SIG-M5 (cell line): ENCODE measurements around the gene SRRM3.
"Not testable (repeated sequence)": the region's sequence is repeated elsewhere in the genome, so short reads cannot be mapped to it uniquely, and the experiment has no call there.

Experiments used
- DNase-seq: peaks from one replicate; lab custom pipeline; 2025; lab: John Stamatoyannopoulos, UW

The SRRM3 gene, protein sequence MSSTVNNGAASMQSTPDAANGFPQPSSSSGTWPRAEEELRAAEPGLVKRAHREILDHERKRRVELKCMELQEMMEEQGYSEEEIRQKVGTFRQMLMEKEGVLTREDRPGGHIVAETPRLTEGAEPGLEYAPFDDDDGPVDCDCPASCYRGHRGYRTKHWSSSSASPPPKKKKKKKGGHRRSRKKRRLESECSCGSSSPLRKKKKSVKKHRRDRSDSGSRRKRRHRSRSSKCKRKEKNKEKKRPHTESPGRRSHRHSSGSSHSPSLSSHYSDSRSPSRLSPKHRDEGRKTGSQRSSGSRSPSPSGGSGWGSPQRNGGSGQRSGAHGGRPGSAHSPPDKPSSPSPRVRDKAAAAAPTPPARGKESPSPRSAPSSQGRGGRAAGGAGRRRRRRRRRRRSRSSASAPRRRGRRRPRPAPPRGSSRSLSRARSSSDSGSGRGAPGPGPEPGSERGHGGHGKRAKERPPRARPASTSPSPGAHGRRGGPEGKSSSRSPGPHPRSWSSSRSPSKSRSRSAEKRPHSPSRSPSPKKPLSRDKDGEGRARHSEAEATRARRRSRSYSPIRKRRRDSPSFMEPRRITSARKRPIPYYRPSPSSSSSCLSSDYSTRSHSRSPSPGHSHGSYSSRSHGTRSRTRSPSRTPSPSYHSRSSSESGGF

DNA sequence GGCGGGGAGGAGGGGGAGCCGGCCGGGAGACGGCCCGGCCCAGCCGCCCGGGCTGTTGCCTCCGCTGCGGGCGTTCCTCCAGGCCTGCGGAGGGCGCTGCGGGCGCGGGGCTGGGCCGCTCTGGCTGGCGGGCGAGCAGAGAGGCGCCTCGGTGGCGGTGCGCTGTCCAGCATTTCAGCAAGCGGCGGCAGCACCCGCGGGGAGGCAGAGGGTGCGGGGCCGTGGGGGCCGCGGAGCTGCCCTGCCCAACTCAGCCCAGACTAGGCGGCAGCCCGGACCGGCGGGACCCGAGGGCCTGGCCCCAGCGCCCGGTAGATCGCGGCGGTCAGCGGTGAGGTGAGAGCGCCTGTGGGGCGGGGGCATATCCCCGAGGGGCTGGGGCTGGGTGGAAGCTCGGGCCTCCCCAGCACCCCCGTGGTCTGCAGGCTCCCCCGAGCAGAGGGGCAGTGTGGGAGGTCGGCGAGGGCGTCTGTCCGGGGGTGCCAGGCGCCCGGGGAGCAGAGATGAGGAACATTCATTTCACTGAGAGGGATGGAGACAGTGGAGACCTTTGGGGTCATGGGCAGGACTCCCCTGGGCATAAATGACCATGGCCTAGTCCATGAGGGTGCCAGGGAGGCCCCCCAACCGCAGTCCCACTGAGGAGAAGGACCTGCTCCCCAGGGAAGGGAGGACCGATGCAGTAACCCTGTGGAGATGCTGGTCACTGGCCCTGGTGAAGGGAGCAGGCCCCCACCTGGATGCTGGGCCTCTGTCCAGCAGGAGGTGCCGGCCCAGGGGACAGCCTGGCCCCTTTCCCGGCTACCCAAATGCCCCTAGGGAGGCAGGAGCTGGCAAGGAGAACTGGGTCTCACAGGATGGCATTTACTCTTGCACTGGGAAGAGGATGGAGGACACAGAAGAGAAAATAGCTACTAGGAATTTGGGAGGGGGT lies at the start of gene SRRM3:
Gene SRRM3, plus strand, starts transcription at position 165 of the 934 bp plus-strand sequence. CDS start 33,171 bp downstream, outside the sequence.
- DNase-seq, result no peak

DNA sequence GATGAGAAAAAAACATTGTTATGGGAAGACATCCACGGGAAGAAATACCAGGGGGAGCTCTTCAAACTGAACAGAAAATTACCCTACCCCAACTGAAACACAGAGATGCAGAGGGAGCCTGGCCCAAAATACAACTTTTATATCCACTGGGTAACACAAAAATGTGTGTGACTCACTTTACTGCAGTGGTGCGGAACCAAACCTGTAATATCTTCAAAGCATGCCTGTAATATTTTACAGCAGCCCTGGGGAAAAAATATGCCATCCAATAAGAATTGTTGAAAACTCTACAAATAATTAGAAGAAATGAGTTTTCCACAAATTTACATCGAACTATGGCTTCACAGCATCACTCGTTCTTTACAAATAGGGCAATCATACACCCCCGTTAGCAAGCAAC lies 49.8 kb upstream of the SRRM3 start:
- DNase-seq, result no peak

DNA sequence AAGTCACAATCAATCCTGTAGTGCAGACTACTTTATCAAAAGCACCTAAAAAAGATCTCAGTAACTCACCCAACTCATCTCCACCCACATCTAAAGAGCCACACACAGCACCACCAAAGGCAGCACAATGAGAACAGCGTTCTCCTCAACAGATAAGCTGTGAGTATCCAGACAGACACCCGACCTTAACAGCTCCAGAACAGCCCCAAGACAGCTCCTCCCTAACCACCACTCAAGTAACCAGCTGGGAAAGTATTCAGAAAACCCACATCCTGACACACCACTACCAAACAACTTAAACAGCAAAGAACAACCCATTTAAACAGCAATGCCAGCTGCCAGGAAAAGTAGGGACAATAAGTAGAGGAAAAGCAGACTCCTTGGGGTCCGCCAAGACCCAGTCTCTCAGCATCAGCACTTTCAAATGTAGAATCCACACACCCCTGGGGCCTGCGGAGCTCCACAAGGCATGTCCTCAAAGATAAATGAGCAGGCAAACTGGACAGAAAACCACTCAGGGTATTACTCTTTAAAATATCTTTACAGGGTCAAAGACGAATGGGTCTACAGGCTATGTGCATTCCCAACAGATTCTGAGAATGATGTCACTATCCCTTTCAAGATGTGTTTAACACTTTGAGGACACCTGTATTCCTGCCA lies 48.0 kb upstream of the SRRM3 start:
- not testable (repeated sequence) for DNase-seq

DNA sequence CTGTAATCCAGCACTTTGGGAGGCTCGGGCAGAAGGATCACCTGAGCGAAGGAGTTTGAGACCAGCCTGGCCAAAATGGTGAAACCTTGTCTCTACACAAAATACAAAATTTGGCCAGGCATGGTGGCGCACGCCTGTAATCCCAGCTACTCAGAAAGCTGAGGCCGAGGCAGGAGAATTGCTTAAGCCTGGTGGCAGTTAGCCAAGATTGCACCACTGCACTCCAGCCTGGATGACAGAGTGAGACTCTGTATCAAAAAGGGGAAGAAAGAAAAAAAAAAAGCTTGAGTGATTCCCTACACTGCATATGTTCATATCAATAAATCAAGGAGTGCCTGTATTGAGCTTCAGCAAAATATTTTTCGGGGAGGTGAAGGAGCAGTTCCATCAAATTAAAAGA lies 45.8 kb upstream of the SRRM3 start:
- DNase-seq, result peak; percentile 7

DNA sequence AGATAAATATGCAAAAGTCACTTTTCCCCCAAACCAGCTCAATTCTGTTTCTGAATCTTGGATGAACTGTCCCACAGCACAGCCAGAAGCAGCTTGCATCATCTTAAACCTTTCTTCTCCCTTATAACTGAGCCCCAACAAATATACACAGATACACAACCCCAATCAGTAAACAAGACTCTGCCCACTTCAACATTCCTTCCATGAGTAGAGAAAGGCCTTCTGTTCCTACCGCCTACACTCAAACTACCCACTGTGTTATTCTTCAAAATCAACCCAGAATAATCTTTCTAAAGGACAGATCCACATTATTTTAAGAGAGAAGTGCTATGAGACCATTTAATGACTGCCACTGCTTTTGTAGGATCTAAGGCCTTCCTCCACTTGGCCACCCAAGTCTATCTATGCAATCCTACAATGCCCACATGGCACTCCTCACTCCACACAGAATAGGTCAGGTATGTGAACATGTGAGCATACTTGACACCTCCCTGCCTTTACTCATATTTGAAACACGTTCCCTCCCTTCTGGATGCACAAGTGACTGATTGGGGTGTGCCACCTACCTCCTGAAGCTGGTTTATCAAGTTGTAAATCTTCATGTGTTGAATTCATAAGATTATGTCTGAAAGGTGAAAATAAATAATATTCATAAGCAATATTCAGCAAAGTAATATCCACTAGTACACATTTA lies 44.6 kb upstream of the SRRM3 start:
- DNase-seq, result not testable (repeated sequence)

DNA sequence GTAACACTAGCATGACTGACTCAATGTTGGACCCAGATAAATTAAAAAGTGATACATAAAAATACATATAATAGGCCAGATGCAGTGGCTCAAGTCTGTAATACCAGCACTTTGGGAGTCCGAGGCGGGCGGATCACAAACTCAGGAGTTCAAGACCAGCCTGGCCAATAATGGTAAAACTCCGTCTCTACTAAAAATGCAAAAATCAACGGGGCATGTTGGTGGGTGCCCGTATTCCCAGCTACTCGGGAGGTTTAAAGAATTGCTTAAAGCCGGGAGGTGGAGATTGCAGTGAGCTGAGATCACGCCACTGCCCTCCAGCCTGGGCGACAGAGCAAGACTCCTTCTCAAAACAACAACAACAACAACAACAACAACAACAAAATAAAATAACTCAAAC lies 43.3 kb upstream of the SRRM3 start:
- not testable (repeated sequence) for DNase-seq

DNA sequence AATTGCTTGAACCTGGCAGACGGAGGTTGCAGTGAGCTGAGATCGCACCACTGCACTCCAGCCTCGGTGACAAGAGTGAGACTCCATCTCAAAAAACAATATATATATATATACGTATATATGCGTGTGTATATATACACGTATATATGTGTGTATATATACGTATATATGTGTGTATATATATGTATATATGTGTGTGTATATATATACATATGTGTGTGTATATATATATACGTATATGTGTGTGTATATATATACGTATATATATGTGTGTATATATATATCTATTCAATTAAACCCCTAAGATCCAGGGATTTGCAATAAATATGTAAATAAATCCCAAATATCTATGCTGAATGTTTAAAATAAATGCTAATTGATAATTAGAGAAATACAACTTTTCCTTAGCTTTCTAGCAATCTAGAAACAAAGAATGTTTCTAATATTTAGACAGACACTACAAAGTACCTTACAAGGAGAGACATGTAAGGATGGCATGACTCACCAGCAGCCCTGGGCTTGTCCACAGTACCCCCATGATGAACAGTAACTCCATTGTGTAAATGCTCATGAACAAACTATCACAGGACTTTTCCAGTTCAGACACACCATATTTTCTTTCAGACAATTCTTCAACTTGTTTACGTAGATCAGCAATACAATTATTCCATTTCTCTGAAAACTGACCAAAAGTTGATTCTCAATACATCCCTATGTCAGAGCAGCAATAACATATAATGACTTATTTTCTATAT lies 39.1 kb upstream of the SRRM3 start:
- not testable (repeated sequence) for DNase-seq

DNA sequence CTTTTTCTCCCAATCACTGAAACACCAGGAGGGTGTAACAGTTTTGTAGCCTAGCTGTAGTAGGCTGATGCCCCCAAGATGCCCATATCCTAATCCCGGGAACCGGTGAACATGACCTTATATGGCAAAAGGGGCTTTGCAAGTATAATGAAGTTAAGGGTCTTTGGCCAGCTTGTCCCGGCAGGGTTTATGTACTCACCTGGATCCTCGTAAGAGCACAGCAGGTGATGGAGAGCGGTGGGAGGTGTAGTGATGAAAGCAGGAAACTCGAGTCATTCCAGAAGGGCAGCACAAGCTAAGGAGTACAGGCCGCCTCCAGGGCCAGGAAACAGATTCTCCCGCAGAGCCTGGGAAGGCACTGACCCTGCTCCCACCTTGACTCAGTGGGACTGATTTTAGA lies 37.9 kb upstream of the SRRM3 start:
- DNase-seq, result not testable (repeated sequence)

DNA sequence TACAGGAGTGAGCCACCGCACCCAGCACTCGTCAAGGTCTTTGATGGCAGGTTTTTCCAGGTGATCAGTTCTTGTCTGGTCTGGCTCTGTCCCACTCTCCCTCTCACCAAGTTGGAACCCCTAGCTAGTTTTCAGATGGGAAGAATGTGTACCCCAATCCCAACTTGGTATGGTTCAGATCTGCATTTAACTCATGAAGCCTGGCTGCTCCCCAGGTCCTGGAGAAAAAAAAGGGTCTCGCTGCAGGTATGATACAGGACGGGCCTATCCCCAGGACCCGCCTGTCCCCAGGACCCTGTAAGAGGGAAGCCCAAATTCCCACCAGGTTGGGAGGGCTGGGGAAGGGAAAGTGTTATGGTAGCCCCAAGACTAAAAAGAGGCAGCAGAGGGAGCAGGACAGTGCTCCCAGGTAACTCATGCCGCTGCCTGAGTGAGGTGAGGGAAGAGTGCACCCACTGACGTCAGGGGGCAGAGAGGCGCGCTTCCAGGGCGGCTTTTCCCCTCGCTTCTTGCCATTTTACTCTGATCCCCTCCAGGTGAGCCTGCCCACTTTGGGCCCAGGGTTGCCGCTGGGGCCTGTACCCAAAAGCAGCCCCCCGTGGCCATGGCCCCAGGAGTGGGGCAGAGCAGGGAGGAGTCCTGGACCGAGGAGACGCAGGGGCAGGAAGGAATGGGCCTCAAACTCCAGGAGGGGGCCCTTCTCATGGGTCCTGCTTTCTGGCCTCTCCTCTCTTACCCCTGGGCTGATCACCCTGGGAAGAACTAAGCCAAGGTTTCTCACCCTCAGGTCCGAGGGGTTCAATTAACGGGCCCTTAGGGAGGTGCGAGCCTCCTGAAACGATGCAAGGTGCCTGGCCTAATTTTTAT lies 36.4 kb upstream of the SRRM3 start:
- no peak for DNase-seq

DNA sequence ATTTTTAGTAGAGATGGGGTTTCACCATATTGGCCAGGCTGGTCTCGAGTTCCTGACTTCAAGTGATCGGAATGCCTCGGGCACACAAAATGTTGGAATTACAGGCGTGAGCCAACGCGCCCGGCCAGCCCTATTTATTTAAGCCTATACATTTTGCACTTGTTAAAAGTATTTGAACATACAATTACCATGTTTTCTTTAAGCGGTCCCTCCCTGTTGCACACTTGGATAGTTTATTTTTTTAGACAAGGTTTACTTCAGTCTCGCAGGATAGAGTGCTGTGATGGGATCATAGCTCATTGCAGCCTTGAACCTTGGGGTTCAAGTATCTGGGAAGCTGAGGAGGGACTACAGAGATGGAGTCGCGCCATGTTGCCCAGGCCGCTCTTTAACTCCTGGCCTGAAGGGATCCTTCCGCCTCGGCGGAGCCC lies 35.7 kb upstream of the SRRM3 start:
- no peak for DNase-seq

DNA sequence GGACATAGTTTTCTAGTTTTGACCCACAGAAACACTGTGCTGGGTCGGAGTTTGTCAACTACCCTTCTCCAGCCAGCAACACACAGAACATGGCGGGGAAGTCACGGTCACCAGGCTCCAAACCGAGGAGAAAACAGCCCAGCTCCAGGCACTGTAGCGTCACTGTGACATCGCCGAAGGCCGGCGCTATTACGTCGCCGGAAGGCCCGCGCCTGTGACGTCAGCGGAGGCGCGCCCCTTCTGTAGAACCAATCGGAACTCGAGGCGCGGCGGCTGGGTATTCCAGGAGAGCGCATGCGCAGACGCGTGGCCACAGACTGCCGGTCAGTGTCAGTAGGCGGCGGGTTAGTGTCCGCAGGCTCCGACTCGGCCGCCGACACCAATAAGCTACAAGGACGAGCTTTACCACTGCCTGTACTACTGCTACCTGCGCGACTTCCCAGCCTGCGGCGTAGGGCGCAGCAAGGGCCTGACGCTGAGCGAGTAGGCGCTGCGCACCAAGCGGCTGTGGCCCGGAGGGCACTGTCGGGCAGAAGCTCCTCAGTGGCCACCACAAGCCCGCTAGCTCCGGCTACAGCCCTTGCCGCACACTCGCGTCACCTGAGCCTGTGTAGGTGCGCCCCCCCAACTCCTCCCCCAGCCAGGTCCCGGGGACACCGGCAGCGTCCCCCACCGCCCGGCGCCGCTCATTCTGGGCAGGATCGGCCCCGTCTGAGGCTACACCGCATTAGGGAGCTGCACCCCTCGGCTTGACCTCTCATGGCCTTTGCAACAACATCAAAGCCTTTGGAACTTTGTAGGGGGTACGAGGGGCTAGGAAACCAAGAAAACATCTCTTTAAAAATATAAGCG lies 35.1 kb upstream of the SRRM3 start:
- DNase-seq, result peak; percentile 63

DNA sequence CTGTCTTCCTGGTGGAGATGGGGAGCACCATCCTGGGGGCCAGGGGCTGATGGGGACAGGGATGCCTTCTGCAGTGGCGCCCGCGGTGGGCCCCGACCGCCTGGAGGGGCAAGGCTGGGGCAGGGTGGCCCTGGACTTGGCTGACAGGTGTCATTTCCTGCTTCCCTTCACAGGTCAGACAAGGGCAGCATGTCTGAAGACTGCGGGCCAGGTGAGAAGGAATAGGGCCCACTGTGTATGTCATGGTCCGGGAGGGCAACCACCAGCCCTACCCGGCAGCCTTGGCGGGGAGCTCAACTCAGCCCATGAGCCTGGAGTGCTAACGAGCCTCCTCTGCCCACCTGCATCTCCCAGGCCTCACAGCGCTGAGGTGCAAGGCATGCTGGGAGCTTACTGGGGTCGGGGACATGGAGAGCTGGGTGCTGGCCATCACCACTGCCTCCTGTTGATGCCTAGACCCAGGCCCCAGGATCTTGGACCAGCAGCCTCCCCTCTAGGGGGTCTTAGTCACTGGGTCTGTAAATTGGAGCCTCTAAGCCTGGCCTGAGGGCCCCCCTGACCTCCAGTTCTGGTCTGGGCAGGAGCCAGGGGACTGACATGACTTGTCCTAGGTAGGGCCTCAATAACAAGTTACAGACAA lies 28.0 kb upstream of the SRRM3 start:
- no peak for DNase-seq

DNA sequence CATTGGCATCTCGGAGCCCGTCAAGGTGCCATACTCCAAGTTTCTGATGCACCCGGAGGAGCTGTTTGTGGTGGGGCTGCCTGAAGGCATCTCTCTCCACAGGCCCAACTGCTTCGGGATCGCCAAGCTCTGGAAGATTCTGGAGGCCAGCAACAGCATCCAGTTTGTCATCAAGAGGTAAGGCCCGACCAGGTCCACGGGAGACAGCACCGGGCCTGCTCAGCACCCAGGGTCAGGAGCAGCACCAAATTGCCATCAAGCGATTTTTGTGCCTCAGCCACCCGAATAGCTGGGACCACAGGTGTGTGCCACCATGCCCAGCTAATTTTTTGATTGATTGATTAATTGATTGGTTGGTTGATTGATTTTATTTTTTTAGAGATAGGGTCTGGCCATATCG lies 24.7 kb upstream of the SRRM3 start:
- not testable (repeated sequence) for DNase-seq

DNA sequence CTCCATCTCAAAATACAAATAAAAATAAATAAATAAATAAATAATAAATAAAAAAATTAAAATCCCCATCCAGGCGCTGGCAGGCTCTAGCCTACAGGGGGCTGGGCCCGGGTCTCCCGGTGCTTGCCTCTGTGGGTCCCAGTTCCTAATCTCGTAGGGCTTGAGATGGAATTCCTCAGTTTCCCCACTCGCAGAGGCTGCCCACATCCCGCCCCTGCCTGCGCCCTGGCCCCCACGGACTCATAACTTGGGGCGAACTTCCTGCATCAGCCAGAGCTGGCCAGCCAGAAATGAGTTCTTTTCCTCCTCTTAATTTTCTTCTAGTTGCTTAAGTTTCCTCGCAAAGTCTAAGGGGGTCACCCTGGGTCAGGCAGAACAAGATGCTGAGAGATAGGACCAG lies 22.0 kb upstream of the SRRM3 start:
- no peak for DNase-seq

DNA sequence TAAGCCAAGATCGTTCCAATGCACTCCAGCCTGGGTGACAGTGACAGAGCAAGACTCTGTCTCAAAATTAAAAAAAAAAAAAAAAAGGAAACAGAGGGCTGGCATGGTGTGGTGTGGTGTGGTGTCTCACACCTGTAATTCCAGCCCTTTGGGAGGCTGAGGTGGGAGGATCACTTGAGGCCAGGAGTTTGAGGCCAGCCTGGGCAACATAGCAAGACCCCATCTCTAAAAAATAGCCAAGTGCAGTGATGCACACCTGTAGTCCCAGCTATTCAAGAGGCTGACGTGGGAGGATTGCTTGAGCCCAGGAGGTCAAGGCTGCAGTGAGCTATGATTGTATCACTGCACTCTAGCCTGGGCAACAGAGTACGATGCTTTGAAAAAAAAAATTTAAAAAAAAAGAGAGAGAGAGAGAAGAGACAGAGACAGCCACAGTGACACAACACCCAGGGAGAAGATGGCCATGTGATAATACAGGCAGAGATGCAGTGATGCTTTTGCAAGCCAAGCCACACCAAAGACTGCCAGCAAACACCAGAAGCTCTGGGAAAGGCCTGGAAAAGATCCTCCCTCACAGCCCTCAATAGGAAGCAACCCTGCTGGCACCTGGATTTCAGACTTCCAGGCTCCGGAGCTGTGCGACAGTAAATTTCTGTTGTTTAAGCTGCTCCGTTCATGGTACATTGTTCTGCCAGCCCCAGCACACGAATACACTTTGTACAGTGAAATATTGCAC lies 19.3 kb upstream of the SRRM3 start:
- no peak for DNase-seq

DNA sequence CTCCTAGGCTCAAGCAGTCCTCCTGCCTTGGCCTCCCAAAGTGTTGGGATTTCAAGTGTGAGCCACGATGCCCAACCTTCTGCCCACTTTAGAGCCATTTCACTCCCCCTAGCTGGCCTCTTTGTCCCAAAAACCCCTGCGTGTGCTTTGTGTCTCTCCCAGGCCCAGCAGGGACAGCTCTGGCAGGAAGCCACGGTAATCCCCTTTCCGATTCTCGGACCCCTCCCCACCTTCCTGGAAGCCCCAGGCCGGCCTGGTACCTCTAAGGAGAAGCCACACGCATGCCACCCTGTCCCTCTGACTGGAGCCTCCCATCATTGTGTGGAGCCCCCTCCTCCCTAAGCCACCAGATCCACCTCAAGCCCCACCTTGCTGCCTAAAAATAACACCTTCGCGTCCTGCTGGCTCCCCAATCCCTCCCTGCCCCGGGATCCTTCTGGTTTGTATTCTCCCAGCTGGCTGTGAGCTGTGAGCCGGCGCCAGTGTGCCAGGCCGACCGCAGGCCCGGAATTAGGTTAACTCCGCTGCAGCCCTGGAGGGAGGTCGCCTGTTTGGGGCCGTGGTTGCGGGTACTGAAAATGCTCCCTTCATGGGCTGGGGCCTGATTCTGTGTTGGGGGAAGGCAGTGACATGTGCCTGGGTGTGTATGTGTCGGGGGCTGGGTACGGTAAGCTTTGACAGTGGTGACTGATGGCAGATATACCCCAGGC lies 16.4 kb upstream of the SRRM3 start:
- no peak for DNase-seq

DNA sequence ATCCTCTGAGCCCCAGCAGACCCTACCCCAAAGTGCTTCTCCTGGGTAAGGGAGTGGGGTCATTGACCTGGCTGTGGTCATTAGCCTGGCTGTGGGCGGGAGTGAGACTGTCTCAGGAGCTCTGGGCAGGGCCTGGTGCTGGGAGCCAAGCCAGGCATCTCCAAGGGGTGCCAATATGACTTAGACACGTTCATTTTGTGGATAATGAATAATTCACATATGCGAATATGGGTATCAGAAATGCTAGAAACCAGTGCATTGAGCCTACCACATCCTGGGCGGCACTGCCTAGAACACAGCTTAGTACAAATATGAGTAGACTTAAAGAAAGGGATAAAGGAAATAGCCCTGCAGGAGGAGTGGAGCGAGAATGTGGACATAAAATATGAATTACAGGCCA lies 14.4 kb upstream of the SRRM3 start:
- DNase-seq, result no peak
